GM19351 (cell line): Measurements from ENCODE around the gene FGD3.
"Not testable (repeated sequence)": the region's sequence is repeated elsewhere in the genome, so short reads cannot be mapped to it uniquely, and the experiment has no call there.

ENCODE experiments used
- ATAC-seq: cut with Tn5 transposase; IDR thresholded peaks from one replicate; pipeline ENCODE4 v1.9.1; 2021; ENCODE audit warnings: mild to moderate bottlenecking, moderate library complexity; ENCODE audit not compliant: unreplicated experiment

FGD3 gene

GRCh38 chr9:92976431-92976830 lies 29.1 kb downstream of the FGD3 start:
- no peak for ATAC-seq

DNA sequence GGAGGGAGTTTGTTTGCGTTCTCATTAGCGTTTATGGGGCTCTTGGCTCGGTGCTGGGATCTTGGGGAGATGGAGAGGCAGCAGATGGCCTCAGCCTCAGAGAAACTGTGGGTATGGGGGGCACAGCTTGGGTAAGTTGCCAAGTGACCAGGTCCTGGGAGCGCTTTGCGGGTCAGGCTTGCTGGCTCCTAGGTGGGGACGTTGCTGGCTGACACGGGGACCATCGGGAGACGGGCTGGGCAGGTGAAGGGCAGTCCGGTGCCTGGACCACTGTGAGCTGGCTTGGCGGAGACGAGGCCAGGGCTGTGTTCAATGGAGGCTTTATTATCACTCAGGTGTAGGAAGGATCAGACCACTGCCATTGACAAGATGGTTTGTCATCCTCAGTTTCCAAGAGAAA lies 30.0 kb downstream of the FGD3 start:
- ATAC-seq: no peak

GRCh38 chr9:92978345-92978875 lies 31.1 kb downstream of the FGD3 start:
- ATAC-seq: no peak

DNA sequence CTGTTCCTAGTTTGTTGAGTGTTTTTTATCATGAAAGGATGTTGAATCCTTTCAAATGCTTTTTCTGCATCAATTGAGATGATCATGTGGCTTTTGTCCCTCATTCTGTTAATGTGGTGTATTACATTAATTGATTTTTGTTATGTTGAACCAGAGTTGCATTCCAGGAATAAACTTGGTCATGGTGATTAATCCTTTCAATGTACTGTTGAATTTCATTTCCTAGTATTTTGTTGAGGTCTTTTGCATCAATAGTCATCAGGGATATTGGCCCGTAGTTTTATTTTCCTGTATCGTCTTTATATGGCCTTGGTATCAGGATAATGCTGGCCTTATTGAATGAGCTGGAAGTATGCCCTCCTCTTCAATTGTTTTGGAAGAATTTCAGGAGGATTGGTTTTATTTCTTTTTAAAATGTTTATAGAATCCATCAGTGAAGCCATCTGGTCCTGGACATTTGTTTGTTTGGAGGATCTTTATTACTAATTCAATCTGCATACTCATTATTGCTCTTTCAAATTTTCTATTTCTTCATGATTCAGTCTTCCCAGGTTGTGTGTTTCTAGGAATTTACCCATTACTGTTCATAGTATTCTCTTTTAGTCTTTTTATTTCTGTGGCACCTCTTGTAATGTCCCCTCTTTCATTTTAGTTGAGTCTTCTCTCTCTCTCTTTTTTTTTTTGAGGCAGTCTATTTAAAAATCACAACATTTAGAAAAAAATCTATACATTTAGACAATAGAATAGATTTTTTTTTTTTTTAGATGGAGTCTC lies 32.1 kb downstream of the FGD3 start:
- no peak for ATAC-seq

DNA sequence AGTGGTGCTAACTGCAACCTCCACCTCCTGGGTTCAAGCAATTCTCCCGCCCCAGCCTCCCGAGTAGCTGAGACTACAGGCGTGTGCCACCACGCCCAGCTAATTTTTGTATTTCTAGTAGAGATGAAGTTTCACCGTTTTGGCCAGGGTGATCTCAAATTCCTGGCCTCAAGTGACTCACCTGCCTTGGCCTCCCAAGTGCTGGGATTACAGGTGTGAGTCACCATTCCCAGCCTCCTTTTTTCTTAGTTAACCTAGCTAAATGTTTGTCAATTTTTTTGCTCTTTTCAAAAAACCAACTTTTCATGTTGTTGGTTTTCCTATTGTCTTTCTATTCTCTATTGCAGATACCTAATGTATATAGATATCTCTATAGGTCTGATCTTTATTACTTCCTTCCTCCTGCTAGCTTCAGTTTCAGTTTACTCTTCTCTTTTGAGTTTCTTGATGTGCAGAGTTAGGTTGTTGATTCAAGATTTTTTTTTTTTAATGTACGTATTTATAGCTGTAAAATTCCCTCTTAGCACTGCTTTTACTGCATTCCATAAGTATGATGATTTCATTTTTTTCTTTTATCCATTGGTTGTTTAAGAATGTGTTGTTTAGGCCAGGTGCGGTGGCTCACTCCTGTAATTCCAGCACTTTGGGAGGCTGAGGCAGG lies 32.9 kb downstream of the FGD3 start:
- no peak for ATAC-seq

- no peak for ATAC-seq
These were observed 34.8 kb downstream of the FGD3 start for GRCh38 chr9:92982130-92982529.

DNA sequence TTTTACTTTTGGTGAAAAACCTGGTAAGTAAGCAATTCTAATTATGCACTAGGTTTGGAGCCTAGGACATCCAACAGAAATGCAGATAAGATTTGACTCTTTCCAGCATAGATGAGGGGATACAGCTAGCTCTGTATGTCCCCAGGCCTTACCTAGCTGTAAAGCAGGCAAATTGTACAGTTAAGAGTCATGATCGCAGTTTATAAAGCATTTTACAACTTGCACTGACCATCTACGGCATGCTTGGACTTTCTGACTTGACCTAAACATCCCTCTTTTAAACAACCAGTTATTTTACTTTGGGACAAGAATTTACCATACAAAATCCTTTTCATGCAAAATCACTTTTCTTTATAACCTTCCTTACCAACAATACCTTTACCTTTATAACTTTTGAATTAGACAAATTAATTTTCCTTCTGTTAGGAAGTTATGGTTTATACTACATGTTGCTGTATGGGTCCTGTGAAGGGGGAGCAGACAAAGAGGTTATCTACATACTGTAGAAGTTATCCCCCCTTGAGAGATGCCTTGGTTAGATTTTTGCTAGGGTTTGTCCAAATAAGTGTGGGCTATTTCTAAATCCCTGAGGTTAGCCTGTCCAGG lies 36.8 kb downstream of the FGD3 start:
- ATAC-seq: no peak

DNA sequence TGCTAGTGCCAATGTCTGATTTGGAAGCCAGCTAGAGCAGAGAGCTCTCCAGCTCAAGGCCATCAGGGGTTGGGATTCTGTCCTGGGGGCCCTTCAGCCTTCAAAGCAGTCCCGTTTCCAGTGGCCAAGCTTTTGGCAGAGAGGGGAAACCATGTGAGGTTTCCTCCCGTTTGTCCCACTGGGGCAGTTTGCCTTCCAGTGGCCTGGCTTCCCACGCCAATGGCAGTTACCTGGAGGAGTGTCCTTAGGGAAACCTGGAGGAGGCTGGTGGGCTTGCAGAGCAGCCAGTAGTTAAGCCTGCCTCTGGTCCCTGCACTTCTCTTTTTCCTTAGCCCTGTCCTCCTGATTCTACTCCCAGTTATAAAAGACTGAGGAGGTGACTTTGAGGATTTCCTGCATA lies 37.7 kb downstream of the FGD3 start:
- no peak for ATAC-seq

DNA sequence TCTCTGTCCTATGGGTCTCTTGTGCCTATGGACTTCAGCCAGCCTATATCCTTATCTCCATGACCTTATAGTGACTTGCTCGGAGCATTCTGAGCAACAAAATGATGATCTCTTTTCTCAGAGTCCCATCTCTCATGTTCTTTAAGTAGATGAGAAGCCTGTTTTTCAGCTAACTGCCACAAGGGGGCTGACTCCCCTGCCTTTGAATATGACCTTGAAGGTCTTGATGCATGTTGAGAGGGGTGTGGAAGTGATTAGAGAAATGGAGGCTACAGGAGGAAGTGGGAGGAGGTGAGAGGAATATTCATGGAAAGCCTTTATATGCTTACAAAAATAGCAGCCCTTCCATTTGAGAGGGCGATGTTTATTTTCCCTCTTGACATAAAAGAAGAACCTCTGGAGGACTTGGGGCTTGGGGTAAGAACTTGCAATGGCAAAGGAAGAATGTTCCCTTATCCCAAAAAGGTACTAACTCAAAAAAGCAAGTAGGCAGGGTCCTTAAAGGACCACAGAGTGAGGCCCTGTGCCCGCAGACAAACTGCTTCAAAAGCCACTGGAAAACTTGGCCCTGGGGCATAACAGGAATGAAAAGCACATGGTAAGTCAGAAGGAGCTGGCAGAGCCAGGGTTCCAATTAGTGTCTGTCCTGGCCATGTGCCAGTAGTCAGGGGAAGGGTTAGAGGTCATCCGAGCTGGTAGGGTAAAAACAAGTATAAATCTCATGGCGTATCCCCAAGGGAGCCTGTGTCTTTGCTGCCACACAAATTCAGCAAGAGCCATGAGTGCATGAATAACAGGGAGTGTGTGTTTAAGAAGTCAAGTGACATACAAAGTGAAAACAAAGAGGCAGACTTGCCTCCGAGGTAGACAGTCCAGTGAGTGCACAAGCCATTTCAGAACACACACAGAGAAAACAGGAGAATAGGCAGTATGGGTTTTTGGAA lies 39.1 kb downstream of the FGD3 start:
- no peak for ATAC-seq

DNA sequence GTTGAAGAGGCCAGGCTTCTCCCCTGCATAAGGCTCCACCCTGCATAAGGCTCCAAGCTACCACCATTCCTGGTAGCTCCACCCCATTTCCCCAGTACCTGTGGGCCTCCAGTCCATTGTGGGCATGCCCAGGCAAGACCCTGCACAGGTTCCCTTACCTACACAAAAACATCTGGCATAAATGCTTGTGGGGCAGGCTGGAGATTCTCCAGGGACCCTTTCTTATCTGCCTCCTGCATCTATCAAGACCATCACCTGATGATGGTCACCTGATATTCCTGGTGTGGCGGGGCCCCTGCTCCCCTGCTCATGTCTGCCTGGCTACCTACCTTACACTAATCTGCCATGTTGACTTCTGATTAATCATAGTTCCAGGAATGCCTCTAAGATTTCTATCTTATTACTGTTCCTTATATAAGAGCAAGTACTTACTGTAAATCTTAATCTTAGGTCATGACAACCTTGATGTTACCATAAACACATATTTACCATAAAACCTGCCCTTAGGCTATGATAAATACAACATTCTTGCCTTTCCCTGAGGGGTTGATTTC lies 41.0 kb downstream of the FGD3 start:
- no peak for ATAC-seq

GRCh38 chr9:92989561-92989960 lies 42.2 kb downstream of the FGD3 start:
- ATAC-seq: no peak

DNA sequence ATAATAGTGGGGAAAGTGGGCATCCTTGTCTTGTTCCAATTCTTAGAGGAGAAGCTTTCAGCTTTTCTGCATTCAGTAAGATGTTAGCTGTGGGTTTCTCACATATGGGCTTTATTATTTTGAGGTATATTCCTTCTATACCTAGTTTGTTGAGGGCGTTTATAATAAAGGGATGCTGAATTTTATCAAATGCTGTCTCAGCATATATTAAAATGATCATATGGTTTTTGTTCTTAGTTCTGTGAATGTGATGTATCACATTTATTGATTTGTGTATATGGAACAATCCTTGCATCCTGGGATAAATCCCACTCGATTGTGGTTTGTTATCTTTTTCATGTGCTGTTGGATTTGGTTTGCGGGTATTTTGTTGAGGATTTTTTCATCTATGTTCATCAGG lies 43.1 kb downstream of the FGD3 start:
- ATAC-seq: no peak

GRCh38 chr9:92992549-92992948 lies 45.2 kb downstream of the FGD3 start:
- ATAC-seq: no peak

- ATAC-seq: not testable (repeated sequence)
These were observed 51.5 kb downstream of the FGD3 start for GRCh38 chr9:92998871-92999270.

- no peak for ATAC-seq
These were observed 53.7 kb downstream of the FGD3 start for GRCh38 chr9:93001031-93001430.

- no peak for ATAC-seq
These were observed 55.4 kb downstream of the FGD3 start for GRCh38 chr9:93002700-93003099.

DNA sequence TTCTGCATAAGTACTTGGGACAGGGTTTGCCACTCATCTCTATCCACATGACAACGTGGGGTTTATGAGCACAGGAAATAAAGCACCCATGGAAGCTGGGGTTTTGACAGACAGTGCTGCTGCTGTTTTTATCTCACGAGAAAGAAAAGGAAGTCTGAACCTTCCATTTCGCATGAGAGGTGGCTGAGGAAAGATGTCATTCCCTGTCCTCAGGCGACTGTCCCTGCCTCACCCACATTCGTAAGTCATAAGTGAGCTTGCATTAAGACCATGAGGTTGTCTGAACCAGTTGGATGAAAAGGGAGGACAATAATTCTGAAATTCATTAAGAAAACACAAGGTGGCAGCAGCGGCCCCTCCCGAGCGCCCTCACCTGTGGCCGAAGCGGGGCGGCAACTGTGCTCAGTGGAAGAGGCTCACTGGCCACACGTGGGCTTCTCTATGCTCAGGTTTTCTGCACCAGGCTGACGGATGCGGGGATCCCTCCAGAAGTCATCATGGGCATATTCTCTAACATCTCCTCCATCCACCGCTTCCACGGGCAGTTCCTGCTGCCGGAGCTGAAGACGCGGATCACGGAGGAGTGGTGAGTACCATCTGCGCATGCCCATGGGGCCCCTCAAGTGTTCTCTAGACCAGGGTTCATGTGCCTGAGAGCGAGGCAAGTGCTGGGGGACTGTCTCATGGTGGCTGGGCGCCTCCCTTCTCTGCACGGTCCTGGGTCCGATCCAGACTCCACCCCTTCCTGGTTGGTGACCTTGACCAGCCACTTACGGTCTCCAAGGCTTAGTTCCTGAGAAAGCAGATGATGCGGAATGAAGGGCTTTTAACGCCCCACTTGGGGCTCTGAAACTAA lies 56.5 kb downstream of the FGD3 start:
- peak; percentile 64 for ATAC-seq

DNA sequence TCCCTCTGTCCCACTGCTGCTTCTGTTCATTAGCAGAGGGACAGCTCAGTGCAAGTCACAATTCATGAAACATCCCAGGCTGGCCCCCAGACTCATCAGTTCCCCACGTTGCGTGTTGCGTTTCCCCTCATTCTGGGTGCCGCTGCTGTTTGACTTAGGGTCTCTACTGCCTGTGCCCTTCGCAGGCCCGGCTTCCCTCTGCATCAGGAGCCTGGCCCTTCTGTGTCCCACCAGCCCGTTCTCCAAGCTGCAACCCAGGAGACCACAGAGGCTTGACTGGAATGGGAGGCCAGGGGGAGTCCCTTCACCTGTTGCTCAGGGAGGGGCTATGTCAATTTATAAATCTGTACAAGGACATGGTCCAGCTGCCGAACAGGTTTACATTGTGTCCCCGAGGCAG lies 57.2 kb downstream of the FGD3 start:
- no peak for ATAC-seq

DNA sequence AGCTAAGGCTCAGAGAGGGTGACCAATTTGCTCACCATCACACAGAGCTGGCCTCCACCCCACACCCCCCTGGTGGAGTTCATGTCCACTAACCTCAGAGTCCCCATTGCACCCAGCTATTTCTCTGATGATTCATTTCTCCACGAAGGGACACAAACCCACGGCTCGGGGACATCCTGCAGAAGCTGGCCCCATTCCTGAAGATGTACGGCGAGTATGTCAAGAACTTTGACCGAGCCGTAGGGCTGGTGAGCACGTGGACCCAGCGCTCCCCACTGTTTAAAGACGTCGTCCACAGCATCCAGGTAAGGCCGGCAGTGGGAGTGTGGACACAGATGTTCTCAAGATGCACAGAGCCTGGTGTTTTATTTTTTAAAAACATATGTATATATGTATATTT lies 58.6 kb downstream of the FGD3 start:
- ATAC-seq: no peak
